ENCODE results near the gene BLACAT1.
"Not testable (repeated sequence)": the region's sequence is repeated elsewhere in the genome, so short reads cannot be mapped to it uniquely, and the experiment has no call there.

The BLACAT1 gene

GRCh38 chr1:205483372-205483771, 27.5 kb upstream of the BLACAT1 start:
- H3K4me1 ChIP-seq (ENCODE audit: control insufficient read depth, insufficient read depth, low read length), result peaks cover 17% of the 10 kb centered on the region
- H3K36me3 ChIP-seq (ENCODE audit: control insufficient read depth, insufficient read depth, low read length), result no peaks in the 10 kb centered on the region
- H3K27me3 ChIP-seq (ENCODE audit: control insufficient read depth, insufficient read depth, low read length, poor library complexity, severe bottlenecking), result peaks cover 42% of the 10 kb centered on the region
- 73 to 76% methylated on average over 2 of the region's 2 CpGs for WGBS, 2 experiments
- no peak overlapping the region for H3K27ac ChIP-seq (ENCODE audit: insufficient read depth, low read depth, low read length, poor library complexity, severe bottlenecking)
- no peaks in the 10 kb centered on the region for H3K9me3 ChIP-seq (ENCODE audit: control insufficient read depth, low read length)
- no peak overlapping the region for H3K4me3 ChIP-seq (ENCODE audit: insufficient read depth, low read depth, low read length)

- not testable (repeated sequence) for H3K4me3 ChIP-seq (ENCODE audit: insufficient read depth, low read depth, low read length); H3K36me3 ChIP-seq (ENCODE audit: control insufficient read depth, insufficient read depth, low read length); H3K27ac ChIP-seq (ENCODE audit: insufficient read depth, low read depth, low read length, poor library complexity, severe bottlenecking); H3K9me3 ChIP-seq (ENCODE audit: control insufficient read depth, low read length)
- Histone ChIP-seq H3K4me1 (ENCODE audit: control insufficient read depth, insufficient read depth, low read length) (peaks cover 17% of the 10 kb centered on the region), H3K27me3 (ENCODE audit: control insufficient read depth, insufficient read depth, low read length, poor library complexity, severe bottlenecking) (peaks cover 42% of the 10 kb centered on the region)
- WGBS, 2 experiments, result 88 to 91% methylated on average over 11 of the region's 11 CpGs
Observed at GRCh38 chr1:205482587-205482986, 26.7 kb upstream of the BLACAT1 start.

- peaks cover 42% of the 10 kb centered on the region for H3K27me3 ChIP-seq (ENCODE audit: control insufficient read depth, insufficient read depth, low read length, poor library complexity, severe bottlenecking)
- no peaks in the 10 kb centered on the region for H3K9me3 ChIP-seq (ENCODE audit: control insufficient read depth, low read length)
- 54 to 55% methylated on average over 15 of the region's 15 CpGs for WGBS, 2 experiments
- H3K4me1 ChIP-seq (ENCODE audit: control insufficient read depth, insufficient read depth, low read length), result peaks cover 17% of the 10 kb centered on the region
- H3K27ac ChIP-seq (ENCODE audit: insufficient read depth, low read depth, low read length, poor library complexity, severe bottlenecking), result no peak overlapping the region
- H3K36me3 ChIP-seq (ENCODE audit: control insufficient read depth, insufficient read depth, low read length), result no peaks in the 10 kb centered on the region
- H3K4me3 ChIP-seq (ENCODE audit: insufficient read depth, low read depth, low read length), result no peak overlapping the region
Observed at GRCh38 chr1:205481629-205482151, 25.8 kb upstream of the BLACAT1 start.

GRCh38 chr1:205481218-205481617, 25.4 kb upstream of the BLACAT1 start:
- Histone ChIP-seq H3K27ac (ENCODE audit: insufficient read depth, low read depth, low read length, poor library complexity, severe bottlenecking) (no peak overlapping the region), H3K36me3 (ENCODE audit: control insufficient read depth, insufficient read depth, low read length) (no peaks in the 10 kb centered on the region), H3K4me1 (ENCODE audit: control insufficient read depth, insufficient read depth, low read length) (peaks cover 17% of the 10 kb centered on the region), H3K9me3 (ENCODE audit: control insufficient read depth, low read length) (no peaks in the 10 kb centered on the region), H3K4me3 (ENCODE audit: insufficient read depth, low read depth, low read length) (no peak overlapping the region), H3K27me3 (ENCODE audit: control insufficient read depth, insufficient read depth, low read length, poor library complexity, severe bottlenecking) (peaks cover 42% of the 10 kb centered on the region)
- 60 to 62% methylated on average over 11 of the region's 11 CpGs for WGBS, 2 experiments

GRCh38 chr1:205480349-205480985, 24.6 kb upstream of the BLACAT1 start:
- peaks cover 42% of the 10 kb centered on the region for H3K27me3 ChIP-seq (ENCODE audit: control insufficient read depth, insufficient read depth, low read length, poor library complexity, severe bottlenecking)
- 70 to 76% methylated on average over 17 of the region's 17 CpGs for WGBS, 2 experiments

GRCh38 chr1:205478985-205479384, 23.1 kb upstream of the BLACAT1 start:
- peaks cover 13% of the 10 kb centered on the region for H3K4me1 ChIP-seq (ENCODE audit: control insufficient read depth, insufficient read depth, low read length)
- not testable (repeated sequence) for H3K4me3 ChIP-seq (ENCODE audit: insufficient read depth, low read depth, low read length); H3K36me3 ChIP-seq (ENCODE audit: control insufficient read depth, insufficient read depth, low read length); H3K9me3 ChIP-seq (ENCODE audit: control insufficient read depth, low read length); H3K27ac ChIP-seq (ENCODE audit: insufficient read depth, low read depth, low read length, poor library complexity, severe bottlenecking)
- WGBS, 2 experiments, result 88% methylated on average over 2 of the region's 2 CpGs
- H3K27me3 ChIP-seq (ENCODE audit: control insufficient read depth, insufficient read depth, low read length, poor library complexity, severe bottlenecking), result peaks cover 34% of the 10 kb centered on the region

More at GRCh38 chr1:205480349-205480985, 24.6 kb upstream of the BLACAT1 start:
- no peaks in the 10 kb centered on the region for H3K36me3 ChIP-seq (ENCODE audit: control insufficient read depth, insufficient read depth, low read length)
- no peaks in the 10 kb centered on the region for H3K9me3 ChIP-seq (ENCODE audit: control insufficient read depth, low read length)
- H3K27ac ChIP-seq (ENCODE audit: insufficient read depth, low read depth, low read length, poor library complexity, severe bottlenecking), result no peak overlapping the region
- peaks cover 17% of the 10 kb centered on the region for H3K4me1 ChIP-seq (ENCODE audit: control insufficient read depth, insufficient read depth, low read length)
- no peak overlapping the region for H3K4me3 ChIP-seq (ENCODE audit: insufficient read depth, low read depth, low read length)

- 88 to 89% methylated on average over 12 of the region's 12 CpGs for WGBS, 2 experiments
- H3K4me3 ChIP-seq (ENCODE audit: insufficient read depth, low read depth, low read length), result no peak overlapping the region
- peaks cover 22% of the 10 kb centered on the region for H3K27me3 ChIP-seq (ENCODE audit: control insufficient read depth, insufficient read depth, low read length, poor library complexity, severe bottlenecking)
- peaks cover 13% of the 10 kb centered on the region for H3K4me1 ChIP-seq (ENCODE audit: control insufficient read depth, insufficient read depth, low read length)
- no peak overlapping the region for H3K27ac ChIP-seq (ENCODE audit: insufficient read depth, low read depth, low read length, poor library complexity, severe bottlenecking)
- no peaks in the 10 kb centered on the region for H3K36me3 ChIP-seq (ENCODE audit: control insufficient read depth, insufficient read depth, low read length)
- peaks cover 2% of the 10 kb centered on the region for H3K9me3 ChIP-seq (ENCODE audit: control insufficient read depth, low read length)
Observed at GRCh38 chr1:205477759-205478247, 22.0 kb upstream of the BLACAT1 start.

- H3K9me3 ChIP-seq (ENCODE audit: control insufficient read depth, low read length), result peaks cover 2% of the 10 kb centered on the region
- no peak overlapping the region for H3K4me3 ChIP-seq (ENCODE audit: insufficient read depth, low read depth, low read length)
- peaks cover 24% of the 10 kb centered on the region for H3K27me3 ChIP-seq (ENCODE audit: control insufficient read depth, insufficient read depth, low read length, poor library complexity, severe bottlenecking)
- H3K4me1 ChIP-seq (ENCODE audit: control insufficient read depth, insufficient read depth, low read length), result peaks cover 12% of the 10 kb centered on the region
- no peaks in the 10 kb centered on the region for H3K36me3 ChIP-seq (ENCODE audit: control insufficient read depth, insufficient read depth, low read length)
- no peak overlapping the region for H3K27ac ChIP-seq (ENCODE audit: insufficient read depth, low read depth, low read length, poor library complexity, severe bottlenecking)
- WGBS, 2 experiments, result 48 to 53% methylated on average over 6 of the region's 6 CpGs
Observed at GRCh38 chr1:205477121-205477758, 21.4 kb upstream of the BLACAT1 start.

- peaks cover 23% of the 10 kb centered on the region for H3K27me3 ChIP-seq (ENCODE audit: control insufficient read depth, insufficient read depth, low read length, poor library complexity, severe bottlenecking)
- no peak overlapping the region for H3K4me3 ChIP-seq (ENCODE audit: insufficient read depth, low read depth, low read length)
- 95% methylated on average over 4 of the region's 4 CpGs for WGBS, 2 experiments
- H3K9me3 ChIP-seq (ENCODE audit: control insufficient read depth, low read length), result peaks cover 2% of the 10 kb centered on the region
- no peak overlapping the region for H3K27ac ChIP-seq (ENCODE audit: insufficient read depth, low read depth, low read length, poor library complexity, severe bottlenecking)
- H3K4me1 ChIP-seq (ENCODE audit: control insufficient read depth, insufficient read depth, low read length), result peaks cover 7% of the 10 kb centered on the region
- no peaks in the 10 kb centered on the region for H3K36me3 ChIP-seq (ENCODE audit: control insufficient read depth, insufficient read depth, low read length)
Observed at GRCh38 chr1:205476648-205477047, 20.8 kb upstream of the BLACAT1 start.

- H3K4me1 ChIP-seq (ENCODE audit: control insufficient read depth, insufficient read depth, low read length), result no peaks in the 10 kb centered on the region
- H3K4me3 ChIP-seq (ENCODE audit: insufficient read depth, low read depth, low read length), result no peak overlapping the region
- peaks cover 17% of the 10 kb centered on the region for H3K27me3 ChIP-seq (ENCODE audit: control insufficient read depth, insufficient read depth, low read length, poor library complexity, severe bottlenecking)
- no peaks in the 10 kb centered on the region for H3K36me3 ChIP-seq (ENCODE audit: control insufficient read depth, insufficient read depth, low read length)
- H3K9me3 ChIP-seq (ENCODE audit: control insufficient read depth, low read length), result peaks cover 2% of the 10 kb centered on the region
- H3K27ac ChIP-seq (ENCODE audit: insufficient read depth, low read depth, low read length, poor library complexity, severe bottlenecking), result no peak overlapping the region
- WGBS, 2 experiments, result 100% methylated on average over 1 of the region's 1 CpG; no CpG with 5 or more reads in 1 of the 2 experiments
Observed at GRCh38 chr1:205475855-205476254, 20.0 kb upstream of the BLACAT1 start.

All from ectodermal cell (in vitro differentiated cells).